IMR-90 (cell line): ENCODE measurements around the gene NEURL1. TPM values are rescaled to one million over a fixed set of nuclear protein-coding genes. Genes with fewer than 3 reads are reported as not detected.

Source experiments
- ATAC-seq: fragments of 200-7000 bp; cut with Tn5 transposase; 2 replicates; pipeline ENCODE4 v1.9.1; 2020; ENCODE audit warnings: low read depth, mild to moderate bottlenecking, moderate library complexity
- BruUV-seq: library from RNA; stranded (reverse); fragments of 400-500 nt; replicated peaks from 2 replicates; lab custom pipeline; 2021; lab: Mats Ljungman, UMichigan
- CTCF ChIA-PET: fragments of 300-600 bp; formaldehyde crosslinking; extraction: SDS; loops from one replicate; lab custom pipeline; 2021; ENCODE audit warnings: antibody characterized with exemption; lab: Yijun Ruan, JAX
- POLR2A ChIA-PET: fragments of 300-600 bp; sonication (Branson Sonifier 250); formaldehyde crosslinking; loops from one replicate; lab custom pipeline; 2022; ENCODE audit warnings: antibody characterized with exemption; ENCODE audit not compliant: unreplicated experiment; lab: Charles Lee
- DNase-seq: peaks from one replicate; pipeline ENCODE4 v3.0.0; 2013
- H2AFZ ChIP-seq: replicated peaks from 2 replicates; pipeline ENCODE3; 2013; ENCODE audit warnings: low read length, mild to moderate bottlenecking; ENCODE audit not compliant: poor library complexity
- H2AK5ac ChIP-seq: 2 replicates; pipeline ENCODE4 v1.6.1; 2013; ENCODE audit warnings: low read depth, low read length, inconsistent platforms
- H2AK9ac ChIP-seq: replicated peaks from 2 replicates; pipeline ENCODE3; 2013; ENCODE audit warnings: mild to moderate bottlenecking, low read depth, low read length, moderate library complexity; ENCODE audit not compliant: poor library complexity
- H2BK120ac ChIP-seq: 2 replicates; pipeline ENCODE4 v1.6.1; 2013; ENCODE audit warnings: low read depth, low read length, inconsistent platforms
- H2BK15ac ChIP-seq: 3 replicates; pipeline ENCODE4 v1.6.1; 2013; ENCODE audit warnings: low read depth, low read length, inconsistent platforms
- H2BK20ac ChIP-seq: 2 replicates; pipeline ENCODE4 v1.6.1; 2013; ENCODE audit warnings: low read depth, mild to moderate bottlenecking, inconsistent platforms, low read length, moderate library complexity
- H2BK5ac ChIP-seq: 2 replicates; pipeline ENCODE4 v1.6.1; 2013; ENCODE audit warnings: mild to moderate bottlenecking, low read depth, low read length, inconsistent platforms; ENCODE audit not compliant: poor library complexity, severe bottlenecking
- H3K14ac ChIP-seq: replicated peaks from 2 replicates; pipeline ENCODE4 v1.6.1; 2013; ENCODE audit warnings: low read depth, low read length, inconsistent platforms
- H3K18ac ChIP-seq: 2 replicates; pipeline ENCODE4 v1.6.1; 2013; ENCODE audit warnings: low read depth, low read length, control low read depth
- H3K23ac ChIP-seq: 2 replicates; pipeline ENCODE4 v1.6.1; 2013; ENCODE audit warnings: low read depth, low read length, inconsistent platforms
- H3K27ac ChIP-seq: 2 replicates; pipeline ENCODE4 v1.5.1; 2013; ENCODE audit warnings: mild to moderate bottlenecking, control low read depth, low read length; ENCODE audit not compliant: insufficient read depth
- H3K27me3 ChIP-seq: 2 replicates; pipeline ENCODE4 v1.6.1; 2013; ENCODE audit warnings: low read length; ENCODE audit not compliant: control insufficient read depth, insufficient read depth
- H3K36me3 ChIP-seq: 2 replicates; pipeline ENCODE4 v1.6.1; 2013; ENCODE audit warnings: low read length, mixed read lengths; ENCODE audit not compliant: control insufficient read depth, insufficient read depth
- H3K4ac ChIP-seq: 2 replicates; pipeline ENCODE4 v1.6.1; 2013; ENCODE audit warnings: low read depth, low read length, inconsistent platforms
- H3K4me1 ChIP-seq: 2 replicates; pipeline ENCODE4 v1.6.1; 2013; ENCODE audit warnings: low read length, mixed read lengths; ENCODE audit not compliant: control insufficient read depth, insufficient read depth
- H3K4me2 ChIP-seq: 2 replicates; pipeline ENCODE4 v1.6.1; 2013; ENCODE audit warnings: low read depth, mild to moderate bottlenecking, control low read depth, low read length, moderate library complexity
- H3K4me3 ChIP-seq: 2 replicates; pipeline ENCODE4 v1.5.1; 2013; ENCODE audit warnings: low read depth, mild to moderate bottlenecking, control low read depth, low read length, moderate library complexity; ENCODE audit not compliant: insufficient read depth
- H3K56ac ChIP-seq: 2 replicates; pipeline ENCODE4 v1.6.1; 2013; ENCODE audit warnings: low read length, inconsistent platforms; ENCODE audit not compliant: insufficient read depth; ENCODE audit errors: extremely low read depth
- H3K79me1 ChIP-seq, 2 experiments: 2 replicates each; pipeline ENCODE4 v1.6.1; 2013; ENCODE audit warnings: low read length in 2 of 2, inconsistent platforms in 1 of 2, low read depth in 1 of 2
- H3K9ac ChIP-seq: 2 replicates; pipeline ENCODE4 v1.6.1; 2013; ENCODE audit warnings: low read depth, low read length, control low read depth
- H3K9me1 ChIP-seq: 2 replicates; pipeline ENCODE4 v1.6.1; 2013; ENCODE audit warnings: low read length, inconsistent platforms; ENCODE audit not compliant: insufficient read depth
- H3K9me3 ChIP-seq: 2 replicates; pipeline ENCODE4 v1.6.1; 2013; ENCODE audit warnings: low read length; ENCODE audit not compliant: control insufficient read depth, insufficient read depth
- H4K20me1 ChIP-seq: 2 replicates; pipeline ENCODE4 v1.6.1; 2013; ENCODE audit warnings: low read length, inconsistent platforms; ENCODE audit not compliant: insufficient read depth
- H4K5ac ChIP-seq: 2 replicates; pipeline ENCODE4 v1.6.1; 2013; ENCODE audit warnings: mild to moderate bottlenecking, low read depth, low read length, control low read depth
- H4K8ac ChIP-seq, 2 experiments: 2 replicates each; pipeline ENCODE4 v1.6.1; 2013; ENCODE audit warnings: low read depth in 2 of 2, low read length in 2 of 2, control low read depth in 1 of 2, inconsistent platforms in 1 of 2
- H4K91ac ChIP-seq: 2 replicates; pipeline ENCODE4 v1.6.1; 2013; ENCODE audit warnings: low read depth, low read length, inconsistent platforms; ENCODE audit not compliant: insufficient read depth
- BHLHE40 ChIP-seq: fragments of 150-350 bp; IDR thresholded peaks from 2 replicates; pipeline ENCODE4 v1.6.1; 2016; ENCODE audit warnings: mild to moderate bottlenecking, low read depth, low read length
- WGBS, 2 experiments: methylation state at CpG; one replicate each; pipeline versions ENCODE4 v1.1.5 to v1.1.7; 2013; ENCODE audit warnings: missing lambda C conversion rate in 2 of 2; ENCODE audit not compliant: insufficient read length in 1 of 2; ENCODE audit errors: extremely low coverage in 2 of 2; 5-methylcytosine and 5-hydroxymethylcytosine counted together
- dilution Hi-C: fragments of 300-500 bp; cut with HindIII; formaldehyde crosslinking; loops from one replicate; pipeline ENCODE4 v1.14.3; 2018; ENCODE audit warnings: low sequenced_read_pairs; ENCODE audit not compliant: unreplicated experiment
- in situ Hi-C: fragments of 300-500 bp; cut with MboI; formaldehyde crosslinking; loops from 3 replicates; pipeline ENCODE4 v1.14.3; 2019; ENCODE audit warnings: low sequenced_read_pairs, inconsistent platforms, mixed read lengths
- intact Hi-C: fragments of 100-400 bp; cut with micrococcal nuclease; formaldehyde crosslinking; loops from 2 replicates; pipeline ENCODE4 v1.10.0; 2022
- polyA plus RNA-seq, 3 experiments: library from polyadenylated mRNA; depleted of rRNA; stranded (reverse); fragments of >200 nt; gene quantifications; 2 replicates each; pipeline ENCODE4 v1.2.3, GENCODE V29; 2012; ENCODE audit warnings: low replicate concordance in 1 of 3
- total RNA-seq: library from RNA; depleted of rRNA; stranded (reverse); fragments of >200 nt; gene quantifications from 2 replicates; pipeline ENCODE4 v1.2.3, GENCODE V29; 2012

Gene NEURL1
- total and polyA plus RNA-seq, 2 of the 4 experiments (the other 2 are of a cell fraction): 0.36 to 0.82 TPM

- in situ Hi-C loops: no loop called here
- H3K14ac ChIP-seq: no peak overlapping the region
- 78% methylated on average over 4 of the region's 16 CpGs; no CpG with 5 or more reads in 1 of the 2 experiments for WGBS, 2 experiments
- no peak overlapping the region for H3K4me2 ChIP-seq
- H3K23ac ChIP-seq: no peak overlapping the region
- no peak overlapping the region for H3K4ac ChIP-seq
- H2BK20ac ChIP-seq: no peak overlapping the region
- peaks cover 5% of the 10 kb centered on the region; the same call in 1 of the 2 replicates for H3K4me1 ChIP-seq
- H3K56ac ChIP-seq: no peak overlapping the region
- H4K91ac ChIP-seq: no peak overlapping the region
- no TSS peak for BruUV-seq
- no peak overlapping the region for H2BK15ac ChIP-seq
- CTCF ChIA-PET: no interaction called here
- no peak overlapping the region for H2AFZ ChIP-seq
- H3K36me3 ChIP-seq: no peaks in the 10 kb centered on the region
- peaks cover 87% of the 10 kb centered on the region for H3K27me3 ChIP-seq
- no peak overlapping the region for H3K27ac ChIP-seq
- H3K4me3 ChIP-seq: no peak overlapping the region
- H2BK5ac ChIP-seq: no peak overlapping the region
- ATAC-seq: no peak
- POLR2A ChIA-PET: no interaction called here
- TF ChIP-seq BHLHE40: no peak
- H3K79me1 ChIP-seq: no peaks in the 10 kb centered on the region
- H4K8ac ChIP-seq: no peak overlapping the region
- H3K9me1 ChIP-seq: no peaks in the 10 kb centered on the region
- no peak overlapping the region for H3K18ac ChIP-seq
- dilution Hi-C loops: no loop called here
- H3K9ac ChIP-seq: no peak overlapping the region
- H2AK9ac ChIP-seq: peak overlapping the region; percentile 23
- intact Hi-C loops: no loop called here
- H4K5ac ChIP-seq: no peak overlapping the region
- DNase-seq: no peak
- no peaks in the 10 kb centered on the region for H3K9me3 ChIP-seq
- no peak overlapping the region for H2BK120ac ChIP-seq
- H2AK5ac ChIP-seq: no peak overlapping the region
- 0 out of 2 replicates have a peak, but pooled peaks cover 3% of the 10 kb centered on the region for H4K20me1 ChIP-seq
Observed at GRCh38 chr10:103574097-103575061, 80.9 kb downstream of the NEURL1 start.
